H1 (cell line): Measurements from ENCODE around the gene MBOAT2. TPM values are rescaled to one million over a fixed set of nuclear protein-coding genes. Genes with fewer than 3 reads are reported as not detected.

ENCODE experiments used
- CTCF ChIA-PET: fragments of 300-600 bp; sonication (Branson Sonifier 250); formaldehyde crosslinking; loops from one replicate; lab custom pipeline; 2021; ENCODE audit not compliant: partially characterized antibody; lab: Charles Lee
- POLR2A ChIA-PET: fragments of 300-600 bp; sonication (Branson Sonifier 250); formaldehyde crosslinking; loops from one replicate; lab custom pipeline; 2021; ENCODE audit warnings: inconsistent platforms; ENCODE audit not compliant: partially characterized antibody; lab: Charles Lee
- DNase-seq, 2 experiments: peaks; one replicate each; pipeline versions ENCODE4 v3.0.0 to v3.0.0-alpha.2; 2010 to 2022; ENCODE audit warnings: low spot score in 2 of 2, low read depth in 1 of 2, mixed read lengths in 1 of 2
- FAIRE-seq: peaks from 2 replicates; lab custom pipeline; 2011; peaks lifted over from hg19 to GRCh38; lab: Jason Lieb, UNC
- H2AFZ ChIP-seq: 2 replicates; pipeline ENCODE4 v1.8.1; 2012; ENCODE audit warnings: low read length, inconsistent platforms
- H2AK5ac ChIP-seq: 2 replicates; pipeline ENCODE4 v1.6.1; 2013; ENCODE audit warnings: low read depth, low read length
- H2BK120ac ChIP-seq: replicated peaks from 2 replicates; pipeline ENCODE3; 2013; ENCODE audit warnings: low read depth, low read length, inconsistent platforms
- H2BK12ac ChIP-seq: 2 replicates; pipeline ENCODE4 v1.6.1; 2013; ENCODE audit warnings: low read depth, low read length
- H2BK15ac ChIP-seq: 2 replicates; pipeline ENCODE4 v1.6.1; 2013; ENCODE audit warnings: low read length
- H2BK20ac ChIP-seq: 2 replicates; pipeline ENCODE4 v1.6.1; 2013; ENCODE audit warnings: low read length
- H2BK5ac ChIP-seq: 2 replicates; pipeline ENCODE4 v1.6.1; 2013; ENCODE audit warnings: low read depth, low read length
- H3K14ac ChIP-seq: 2 replicates; pipeline ENCODE4 v1.6.1; 2013; ENCODE audit warnings: inconsistent platforms; ENCODE audit not compliant: insufficient read length
- H3K18ac ChIP-seq: 2 replicates; pipeline ENCODE4 v1.6.1; 2013; ENCODE audit warnings: low read length; ENCODE audit errors: extremely low read depth
- H3K23ac ChIP-seq: 2 replicates; pipeline ENCODE4 v1.6.1; 2013; ENCODE audit warnings: inconsistent platforms; ENCODE audit not compliant: insufficient read length
- H3K23me2 ChIP-seq: 2 replicates; pipeline ENCODE4 v1.6.1; 2013; ENCODE audit warnings: low read depth, low read length
- H3K27ac ChIP-seq: 2 replicates; pipeline ENCODE4 v1.6.1; 2011; ENCODE audit warnings: low read depth, low read length, inconsistent platforms
- H3K27me3 ChIP-seq, 4 experiments: replicated peaks in 1 of 4; 1 replicate in 1 of 4; 2 replicates in 3 of 4; pipeline versions ENCODE4 v1.6.1 to v1.8.1; 2011 to 2013; ENCODE audit warnings: low read length in 3 of 4, mild to moderate bottlenecking in 3 of 4, inconsistent platforms in 2 of 4, mixed read lengths in 2 of 4, moderate library complexity in 1 of 4; ENCODE audit not compliant: control insufficient read depth in 3 of 4, insufficient read depth in 3 of 4; ENCODE audit errors: extremely low read depth in 1 of 4
- H3K36me3 ChIP-seq, 4 experiments: 2 replicates each; pipeline versions ENCODE4 v1.6.1 to v1.8.1; 2011 to 2013; ENCODE audit warnings: mild to moderate bottlenecking in 4 of 4, low read length in 3 of 4, moderate library complexity in 2 of 4, control low read depth in 1 of 4, inconsistent platforms in 1 of 4; ENCODE audit not compliant: insufficient read depth in 4 of 4, control insufficient read depth in 2 of 4
- H3K4ac ChIP-seq: replicated peaks from 2 replicates; pipeline ENCODE3; 2013; ENCODE audit warnings: low read length, low read depth, mixed read lengths, inconsistent platforms; ENCODE audit not compliant: insufficient read length
- H3K4me1 ChIP-seq, 4 experiments: replicated peaks in 1 of 4; 1 replicate in 1 of 4; 2 replicates in 3 of 4; pipeline versions ENCODE4 v1.6.1 to v1.8.1; 2011 to 2013; ENCODE audit warnings: low read length in 3 of 4, inconsistent platforms in 2 of 4, mixed read lengths in 1 of 4; ENCODE audit not compliant: insufficient read depth in 4 of 4, control insufficient read depth in 3 of 4
- H3K4me2 ChIP-seq, 2 experiments: 2 replicates each; pipeline versions ENCODE4 v1.6.1 to v1.8.1; 2011 to 2013; ENCODE audit warnings: low read depth in 2 of 2, low read length in 2 of 2, control low read depth in 1 of 2, inconsistent platforms in 1 of 2, mild to moderate bottlenecking in 1 of 2; ENCODE audit not compliant: insufficient read depth in 1 of 2
- H3K4me3 ChIP-seq, 4 experiments: fragments of 200-600, 300-600 bp in 1 of 4; sonication (generic), shearing (Covaris generic), sonication (Bioruptor Twin) in 1 of 4; 2 replicates each; pipeline versions ENCODE4 v1.5.1 to v1.8.1; 2011 to 2016; ENCODE audit warnings: low read length in 4 of 4, low read depth in 3 of 4, control low read depth in 2 of 4, inconsistent platforms in 2 of 4, mild to moderate bottlenecking in 2 of 4, mixed read lengths in 1 of 4, moderate library complexity in 1 of 4; ENCODE audit not compliant: insufficient read depth in 2 of 4; ENCODE audit errors: extremely low read depth in 1 of 4
- H3K56ac ChIP-seq: replicated peaks from 2 replicates; pipeline ENCODE3; 2013; ENCODE audit warnings: low read depth, mild to moderate bottlenecking, mixed read lengths, low read length, inconsistent platforms; ENCODE audit not compliant: insufficient read length
- H3K79me1 ChIP-seq: 2 replicates; pipeline ENCODE4 v1.6.1; 2013; ENCODE audit warnings: low read depth, low read length, control low read depth
- H3K79me2 ChIP-seq, 2 experiments: 2 replicates each; pipeline versions ENCODE4 v1.6.1 to v1.8.1; 2012 to 2013; ENCODE audit warnings: low read length in 2 of 2, mild to moderate bottlenecking in 2 of 2, inconsistent platforms in 1 of 2; ENCODE audit not compliant: insufficient read depth in 2 of 2, control insufficient read depth in 1 of 2
- H3K9ac ChIP-seq, 4 experiments: replicated peaks in 1 of 4; 1 replicate in 1 of 4; 2 replicates in 3 of 4; pipeline versions ENCODE4 v1.6.1 to v1.8.1; 2011 to 2013; ENCODE audit warnings: low read depth in 3 of 4, low read length in 3 of 4, control low read depth in 2 of 4, mild to moderate bottlenecking in 2 of 4, moderate library complexity in 2 of 4, inconsistent platforms in 1 of 4; ENCODE audit errors: extremely low read depth in 1 of 4
- H3K9me3 ChIP-seq, 2 experiments: 2 replicates each; pipeline versions ENCODE4 v1.6.1 to v1.8.1; 2012 to 2013; ENCODE audit warnings: mild to moderate bottlenecking in 2 of 2, moderate library complexity in 2 of 2, control low read depth in 1 of 2, inconsistent platforms in 1 of 2, low read depth in 1 of 2, low read length in 1 of 2, mixed read lengths in 1 of 2; ENCODE audit not compliant: insufficient read depth in 2 of 2
- H4K20me1 ChIP-seq, 2 experiments: replicated peaks in 1 of 2; 2 replicates each; pipeline versions ENCODE3 to v1.8.1; 2011 to 2013; ENCODE audit warnings: inconsistent platforms in 2 of 2, low read length in 2 of 2, mild to moderate bottlenecking in 1 of 2; ENCODE audit not compliant: insufficient read depth in 2 of 2, control insufficient read depth in 1 of 2
- H4K5ac ChIP-seq: 2 replicates; pipeline ENCODE4 v1.6.1; 2013; ENCODE audit warnings: low read length, low read depth, mixed read lengths, inconsistent platforms; ENCODE audit not compliant: insufficient read length
- H4K8ac ChIP-seq: 2 replicates; pipeline ENCODE4 v1.8.0; 2013; ENCODE audit warnings: mild to moderate bottlenecking, moderate library complexity, low read length, inconsistent platforms; ENCODE audit not compliant: insufficient read depth; ENCODE audit errors: extremely low read depth
- H4K91ac ChIP-seq: replicated peaks from 2 replicates; pipeline ENCODE3; 2013; ENCODE audit warnings: low read length, mixed read lengths, inconsistent platforms; ENCODE audit not compliant: insufficient read length
- BCL11A ChIP-seq, 2 experiments: IDR thresholded peaks; one replicate each; pipeline ENCODE4 v1.6.1; 2011; ENCODE audit warnings: low read depth in 2 of 2, low read length in 2 of 2, mild to moderate bottlenecking in 2 of 2
- CTCF ChIP-seq, 3 experiments: IDR thresholded peaks; 1 replicate in 2 of 3; 2 replicates in 1 of 3; pipeline versions ENCODE4 v1.5.1 to v1.6.1; 2011; ENCODE audit warnings: low read length in 3 of 3, mild to moderate bottlenecking in 3 of 3, inconsistent platforms in 2 of 3, low read depth in 1 of 3, moderate library complexity in 1 of 3; ENCODE audit not compliant: insufficient read depth in 1 of 3; ENCODE audit errors: control extremely low read depth in 1 of 3
- NANOG ChIP-seq: IDR thresholded peaks from 2 replicates; pipeline ENCODE4 v1.6.1; 2011; ENCODE audit warnings: low read length, low read depth, mild to moderate bottlenecking, inconsistent platforms; ENCODE audit not compliant: insufficient read depth, poor library complexity, severe bottlenecking
- POLR2A ChIP-seq, 2 experiments: IDR thresholded peaks; 1 replicate in 1 of 2; 2 replicates in 1 of 2; pipeline ENCODE4 v1.6.1; 2011; ENCODE audit warnings: low read depth in 2 of 2, low read length in 2 of 2, mild to moderate bottlenecking in 2 of 2; ENCODE audit errors: control extremely low read depth in 1 of 2
- SP2 ChIP-seq: IDR thresholded peaks from 2 replicates; pipeline ENCODE4 v1.6.1; 2012; ENCODE audit warnings: mild to moderate bottlenecking, low read length, inconsistent platforms
- TEAD4 ChIP-seq: IDR thresholded peaks from 2 replicates; pipeline ENCODE4 v1.6.1; 2012; ENCODE audit warnings: low read depth, low read length, inconsistent platforms, mixed read lengths
- WGBS, 2 experiments: shearing (Covaris generic) in 1 of 2; methylation state at CpG; one replicate each; pipeline versions ENCODE4 v1.1.6 to v1.1.7; 2013 to 2015; ENCODE audit warnings: low lambda C conversion rate in 2 of 2, mixed read lengths in 2 of 2, inconsistent platforms in 1 of 2, low coverage in 1 of 2, missing lambda C conversion rate in 1 of 2; ENCODE audit not compliant: insufficient replicate concordance in 2 of 2, insufficient coverage in 1 of 2, insufficient read length in 1 of 2; ENCODE audit errors: extremely low coverage in 1 of 2, missing lambda C conversion rate in 1 of 2; 5-methylcytosine and 5-hydroxymethylcytosine counted together
- polyA plus RNA-seq, 7 experiments: library from polyadenylated mRNA; depleted of rRNA in 3 of 7; stranded (reverse) in 5 of 7; unstranded in 2 of 7; fragments of >200 nt in 5 of 7; fragments of 200-250 nt in 2 of 7; gene quantifications; 1 replicate in 5 of 7; 2 replicates in 1 of 7; 4 replicates in 1 of 7; pipeline versions ENCODE4 v1.2.1 to v1.2.3, GENCODE V29; 2011 to 2013; ENCODE audit warnings: missing spikeins in 2 of 7, mixed read lengths in 2 of 7
- total RNA-seq: library from RNA; stranded (reverse); fragmentation: NEBNext Ultra II Directional; extraction: Animal tissue kit (Norgen Biotek cat#: 25700); gene quantifications from 2 replicates; pipeline ENCODE4 v1.2.1, GENCODE V29; 2021

The MBOAT2 gene
- total and polyA plus RNA-seq, 2 of the 8 experiments (the other 6 are each of a cell fraction or from before 2014, with no cell fraction given): 11.2 to 23.4 TPM

DNA sequence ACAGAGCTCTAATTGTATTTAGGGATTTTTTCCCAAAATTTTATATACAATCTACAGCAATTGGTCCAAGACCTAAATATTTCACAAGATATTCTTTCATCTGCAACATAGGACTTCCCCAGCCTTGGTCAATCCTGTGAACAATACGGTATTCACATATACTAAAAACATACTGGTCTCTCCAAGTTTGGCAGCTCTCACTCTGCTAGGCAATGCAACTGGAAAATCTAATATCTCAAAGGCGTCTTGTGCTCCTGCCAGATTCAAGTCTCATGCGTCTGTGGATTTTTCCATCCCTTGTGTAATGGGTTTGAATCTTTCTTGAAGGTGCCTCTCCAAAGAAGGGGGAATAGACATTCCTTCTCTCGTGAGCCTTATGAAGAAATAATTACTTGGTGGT lies 27.4 kb upstream of the MBOAT2 start:
- Histone ChIP-seq H3K23me2 (no peaks in the 10 kb centered on the region), H3K79me1 (no peaks in the 10 kb centered on the region)
- TF ChIP-seq NANOG (no peak), CTCF (IDR thresholded peaks at IDR 0.05; ENCODE audit: control extremely low read depth in 1 of 3, insufficient read depth in 1 of 3, low read depth in 1 of 3, low read length in 3 of 3) (no peak), SP2 (no peak), BCL11A (IDR thresholded peaks at IDR 0.05; ENCODE audit: low read depth in 2 of 2, low read length in 2 of 2) (no peak), POLR2A (IDR thresholded peaks at IDR 0.05; ENCODE audit: control extremely low read depth in 1 of 2, low read depth in 2 of 2, low read length in 2 of 2) (no peak), TEAD4 (no peak)
- TF ChIP-seq, all 59 proteins: peak for 0
- H3K14ac ChIP-seq: no peak overlapping the region
- H3K36me3 ChIP-seq: no peaks in the 10 kb centered on the region
- no peaks in the 10 kb centered on the region for H3K27me3 ChIP-seq
- POLR2A ChIA-PET: no interaction called here
- no peak overlapping the region for H2BK12ac ChIP-seq
- H2BK5ac ChIP-seq: no peak overlapping the region
- no peak overlapping the region for H4K5ac ChIP-seq
- no peak overlapping the region for H3K4me3 ChIP-seq
- no peak overlapping the region for H4K91ac ChIP-seq
- H3K23ac ChIP-seq: no peak overlapping the region
- H3K79me2 ChIP-seq: no peaks in the 10 kb centered on the region
- H3K56ac ChIP-seq: no peak overlapping the region
- no peak overlapping the region for H2AK5ac ChIP-seq
- no peak overlapping the region for H2AFZ ChIP-seq
- CTCF ChIA-PET: interaction anchor here (1.7 to 1.8 kb wide), 2 partner anchors 73 to 81 kb away, joined by 4 to 6 read pairs; no protein-coding TSS in a partner anchor
- H3K4me1 ChIP-seq: peaks cover 0 to 4% (median 2%) of the 10 kb centered on the region in 4 experiments; a peak in 4 of 7 replicates
- DNase-seq (no peak), FAIRE-seq (no peak)
- H2BK120ac ChIP-seq: no peak overlapping the region
- no peak overlapping the region for H2BK20ac ChIP-seq
- no peak overlapping the region for H3K4me2 ChIP-seq
- no peak overlapping the region for H4K8ac ChIP-seq
- no peak overlapping the region for H2BK15ac ChIP-seq
- no peaks in the 10 kb centered on the region for H4K20me1 ChIP-seq
- 86% methylated on average over 4 of the region's 4 CpGs; no CpG with 5 or more reads in 1 of the 2 experiments for WGBS, 2 experiments
- H3K9ac ChIP-seq: no peak overlapping the region
- H3K9me3 ChIP-seq: no peaks in the 10 kb centered on the region; a peak in 1 of 4 replicates
- no peak overlapping the region for H3K18ac ChIP-seq
- no peak overlapping the region for H3K27ac ChIP-seq
- no peak overlapping the region for H3K4ac ChIP-seq
